GM12874 (cell line): ENCODE data around the gene OSBP2.

Experiments
- TF ChIP-seq, protein P1 (sequence below): IDR thresholded peaks from 2 replicates; pipeline ENCODE4 v1.5.1; 2011; ENCODE audit warnings: low read depth, mild to moderate bottlenecking, control low read depth, low read length, moderate library complexity; ENCODE audit not compliant: insufficient read depth

The OSBP2 gene

DNA sequence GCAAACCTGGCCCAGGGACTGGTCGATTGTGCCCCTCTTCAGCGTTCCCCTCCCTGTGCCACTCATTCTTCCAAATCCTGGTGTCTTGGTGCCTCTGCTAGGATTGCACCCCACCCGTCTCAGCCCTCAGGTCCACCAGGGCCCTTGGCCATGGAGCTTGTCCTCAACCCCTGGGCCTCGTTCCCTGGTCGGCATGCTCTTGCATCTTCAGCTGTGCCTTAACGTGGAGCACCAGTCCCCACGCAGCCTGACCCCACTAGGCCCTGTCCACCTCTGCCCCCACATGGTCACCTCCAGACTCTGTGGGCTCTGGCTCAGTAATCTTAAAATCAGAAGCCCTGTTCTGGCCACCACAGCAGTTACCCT lies 61.1 kb downstream of the OSBP2 start:
- TF ChIP-seq, protein P1, sequence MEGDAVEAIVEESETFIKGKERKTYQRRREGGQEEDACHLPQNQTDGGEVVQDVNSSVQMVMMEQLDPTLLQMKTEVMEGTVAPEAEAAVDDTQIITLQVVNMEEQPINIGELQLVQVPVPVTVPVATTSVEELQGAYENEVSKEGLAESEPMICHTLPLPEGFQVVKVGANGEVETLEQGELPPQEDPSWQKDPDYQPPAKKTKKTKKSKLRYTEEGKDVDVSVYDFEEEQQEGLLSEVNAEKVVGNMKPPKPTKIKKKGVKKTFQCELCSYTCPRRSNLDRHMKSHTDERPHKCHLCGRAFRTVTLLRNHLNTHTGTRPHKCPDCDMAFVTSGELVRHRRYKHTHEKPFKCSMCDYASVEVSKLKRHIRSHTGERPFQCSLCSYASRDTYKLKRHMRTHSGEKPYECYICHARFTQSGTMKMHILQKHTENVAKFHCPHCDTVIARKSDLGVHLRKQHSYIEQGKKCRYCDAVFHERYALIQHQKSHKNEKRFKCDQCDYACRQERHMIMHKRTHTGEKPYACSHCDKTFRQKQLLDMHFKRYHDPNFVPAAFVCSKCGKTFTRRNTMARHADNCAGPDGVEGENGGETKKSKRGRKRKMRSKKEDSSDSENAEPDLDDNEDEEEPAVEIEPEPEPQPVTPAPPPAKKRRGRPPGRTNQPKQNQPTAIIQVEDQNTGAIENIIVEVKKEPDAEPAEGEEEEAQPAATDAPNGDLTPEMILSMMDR: no peak

DNA sequence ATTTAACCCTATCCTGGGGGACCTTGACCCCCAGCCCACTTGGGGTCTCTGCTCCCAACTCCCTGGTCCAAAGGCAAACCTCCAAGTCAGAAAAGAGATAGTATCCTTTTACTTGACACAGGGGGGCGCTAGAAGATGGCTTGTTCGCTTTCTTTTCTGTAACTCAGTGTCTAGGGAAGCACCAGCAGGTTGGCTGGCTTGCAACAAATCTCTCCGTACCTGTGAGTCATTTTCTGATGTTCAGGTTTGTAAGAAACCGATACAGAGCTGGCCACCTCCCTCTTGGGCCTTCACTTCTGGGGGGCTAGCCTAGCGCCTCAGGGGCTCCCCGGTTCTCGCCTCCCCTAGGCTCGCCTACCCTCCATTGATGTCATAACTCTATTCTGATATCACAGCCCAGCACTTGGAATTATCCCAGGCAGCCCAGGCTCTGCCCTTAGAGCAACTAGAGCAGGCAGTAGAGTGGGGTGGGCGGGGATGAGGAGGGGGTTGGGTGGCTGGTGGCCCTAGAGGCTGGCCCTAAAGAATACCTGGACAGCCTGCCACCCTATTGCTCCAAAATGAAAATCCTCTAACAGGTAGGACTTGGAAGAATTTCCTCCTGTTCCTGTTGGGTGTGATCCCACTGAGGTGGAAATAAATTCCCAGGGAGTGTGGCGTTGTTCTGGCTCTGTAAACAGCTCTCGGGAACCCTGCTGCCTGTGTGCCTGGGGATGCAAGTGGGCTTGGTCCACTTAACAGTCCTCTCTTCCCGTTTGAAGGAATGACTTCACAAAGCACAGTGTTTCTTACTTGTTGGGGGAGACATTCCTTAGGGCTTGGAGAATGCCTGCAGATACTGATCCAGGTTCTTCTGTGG lies 69.4 kb downstream of the OSBP2 start:
- TF ChIP-seq, protein P1: peak; percentile 63

DNA sequence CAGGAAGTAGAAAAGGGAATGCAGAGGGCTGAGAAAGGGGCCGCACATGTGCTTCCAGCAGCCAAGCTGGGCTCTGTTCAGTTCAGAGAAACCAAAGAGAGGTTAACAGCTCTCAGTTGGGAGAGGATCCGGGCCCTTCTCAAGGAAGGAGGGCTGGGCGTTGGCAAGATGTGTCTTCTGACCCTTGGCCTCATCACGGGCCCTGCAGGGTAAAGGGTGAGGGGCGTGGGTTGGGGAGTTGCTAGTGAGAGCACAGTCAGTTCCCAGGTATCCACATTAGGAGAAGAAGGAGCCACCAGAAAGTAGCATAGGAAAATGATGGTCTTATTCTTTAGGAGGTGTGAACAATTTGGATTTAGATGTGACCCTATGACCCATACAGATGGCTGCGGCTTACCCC lies 73.0 kb downstream of the OSBP2 start:
- TF ChIP-seq, protein P1: no peak

DNA sequence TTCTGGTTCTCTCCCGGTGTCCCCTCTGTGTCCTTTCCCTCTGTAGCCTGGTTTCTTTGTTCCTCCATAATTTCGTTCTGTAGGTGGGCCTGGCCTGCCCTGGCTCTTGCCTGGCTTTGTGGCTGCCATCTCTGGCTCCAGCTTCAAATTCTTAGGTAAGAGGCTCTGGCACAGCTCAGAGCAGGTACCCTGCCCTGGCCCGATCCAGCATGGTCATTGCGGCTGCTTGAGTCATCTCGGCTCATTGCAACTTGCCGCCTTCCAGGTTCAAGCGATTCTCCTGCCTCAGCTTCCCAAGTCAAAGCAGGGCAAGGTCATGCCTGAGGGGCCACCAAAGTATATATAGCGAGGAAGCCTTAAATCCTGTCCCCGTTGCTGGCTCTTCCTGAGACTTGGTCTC lies 76.0 kb downstream of the OSBP2 start:
- TF ChIP-seq, protein P1: no peak

DNA sequence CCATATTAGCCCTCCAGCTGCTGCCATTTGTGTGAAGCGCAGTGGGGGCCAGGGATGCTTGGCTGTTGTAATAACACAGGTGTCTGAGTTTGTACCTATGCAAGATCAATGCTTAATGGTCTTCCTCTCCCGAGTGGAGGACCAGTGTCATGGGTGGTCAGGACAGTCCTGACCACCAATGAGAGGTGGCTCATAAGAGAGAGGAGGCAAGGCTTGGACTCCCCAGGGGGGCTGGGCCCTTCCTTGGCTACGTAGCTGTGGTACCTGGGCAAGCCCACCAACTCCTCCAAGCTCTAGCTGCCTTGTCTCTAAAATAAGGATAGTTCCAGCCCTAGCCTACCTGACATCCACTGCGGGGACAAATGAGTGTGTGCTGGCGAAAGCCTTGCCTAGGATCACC lies 79.2 kb downstream of the OSBP2 start:
- TF ChIP-seq, protein P1: no peak

DNA sequence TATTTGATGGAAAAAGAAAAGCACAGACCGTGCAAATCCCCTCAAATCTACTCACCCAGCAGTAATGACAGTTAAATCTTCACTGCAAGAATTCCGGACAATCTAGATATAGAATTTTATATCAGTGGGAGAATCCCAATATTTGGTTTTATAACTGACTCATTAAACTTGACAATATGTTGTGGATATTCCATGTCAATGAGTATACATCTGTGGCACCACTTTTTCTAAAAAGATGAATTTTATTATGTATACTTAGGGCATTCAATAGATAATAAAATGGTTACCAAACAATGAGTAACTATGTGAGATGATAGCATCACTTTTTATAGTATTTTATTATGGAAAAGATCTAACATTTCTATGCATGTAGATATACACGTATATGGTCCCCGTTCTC lies 79.9 kb downstream of the OSBP2 start:
- TF ChIP-seq, protein P1: no peak

DNA sequence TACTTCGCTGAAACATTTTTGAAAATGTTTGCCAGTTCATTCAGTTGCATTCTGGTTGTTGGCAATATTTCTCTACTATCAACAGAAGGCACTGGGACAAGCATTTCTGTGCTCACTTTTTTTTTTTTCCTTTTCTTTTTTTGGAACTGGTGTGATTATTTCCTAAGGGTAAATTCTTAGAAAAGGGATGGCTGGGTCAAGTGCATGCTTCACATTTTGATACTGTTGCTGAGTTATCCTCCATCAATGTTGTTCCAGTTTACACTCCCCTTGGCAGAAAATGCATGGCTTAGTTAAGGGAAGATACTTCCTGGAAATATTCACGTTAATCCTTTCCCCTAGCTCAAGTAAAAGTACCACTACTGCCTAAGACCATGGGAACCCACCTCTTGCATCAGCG lies 81.8 kb downstream of the OSBP2 start:
- TF ChIP-seq, protein P1: no peak
